ENCODE measurements around the gene LPCAT1. TPM values are rescaled to one million over a fixed set of nuclear protein-coding genes. Genes with fewer than 3 reads are reported as not detected.

Gene LPCAT1
- total RNA-seq, 1 donor from 2014 or later, result 41.9 TPM

GRCh38 chr5:1543398-1544293, 19.9 kb upstream of the LPCAT1 start:
- no peak for TF ChIP-seq EZH2 (IDR thresholded peaks at IDR 0.05; ENCODE audit: insufficient read depth, low read length)
- TF ChIP-seq CTCF (IDR thresholded peaks at IDR 0.05; ENCODE audit: insufficient read depth, low read depth, low read length), result no peak
- no peaks in the 10 kb centered on the region for H3K4me1 Mint-ChIP-seq (ENCODE audit: low read depth, unreplicated experiment)
- no peak overlapping the region for H3K4me3 Mint-ChIP-seq (ENCODE audit: unreplicated experiment)
- peaks cover 5% of the 10 kb centered on the region for H3K36me3 Mint-ChIP-seq (ENCODE audit: low read depth, unreplicated experiment)
- FAIRE-seq, result no peak
- H3K9me3 Mint-ChIP-seq (ENCODE audit: unreplicated experiment), result peaks cover 5% of the 10 kb centered on the region
- no peak for DNase-seq (ENCODE audit: low read depth)
- Histone ChIP-seq H3K4me1 (ENCODE audit: insufficient read depth, low read length) (no peaks in the 10 kb centered on the region), H4K20me1 (ENCODE audit: insufficient read depth, low read length) (peaks cover 10% of the 10 kb centered on the region), H3K9me3 (ENCODE audit: insufficient read depth, low read depth, low read length) (peaks cover 3% of the 10 kb centered on the region), H2AFZ (ENCODE audit: low read depth, low read length) (no peak overlapping the region), H3K4me2 (ENCODE audit: low read length) (no peak overlapping the region), H3K9ac (ENCODE audit: low read length) (no peak overlapping the region), H3K27ac (ENCODE audit: low read depth, low read length) (no peak overlapping the region), H3K4me3 (ENCODE audit: insufficient read depth, low read depth, low read length) (no peak overlapping the region), H3K27me3 (ENCODE audit: insufficient read depth, low read length) (peaks cover 11% of the 10 kb centered on the region), H3K79me2 (ENCODE audit: insufficient read depth, low read length) (no peaks in the 10 kb centered on the region), H3K36me3 (ENCODE audit: insufficient read depth, low read length) (no peaks in the 10 kb centered on the region)
- H3K27ac Mint-ChIP-seq (ENCODE audit: unreplicated experiment), result no peak overlapping the region
- H3K27me3 Mint-ChIP-seq (ENCODE audit: low read depth, unreplicated experiment), result peaks cover 52% of the 10 kb centered on the region

GRCh38 chr5:1542781-1543180, 19.0 kb upstream of the LPCAT1 start:
- Histone ChIP-seq H3K4me1 (ENCODE audit: insufficient read depth, low read length) (no peaks in the 10 kb centered on the region), H3K27me3 (ENCODE audit: insufficient read depth, low read length) (peaks cover 11% of the 10 kb centered on the region), H4K20me1 (ENCODE audit: insufficient read depth, low read length) (peaks cover 10% of the 10 kb centered on the region), H3K9me3 (ENCODE audit: insufficient read depth, low read depth, low read length) (peaks cover 3% of the 10 kb centered on the region), H2AFZ (ENCODE audit: low read depth, low read length) (no peak overlapping the region), H3K4me2 (ENCODE audit: low read length) (no peak overlapping the region), H3K36me3 (ENCODE audit: insufficient read depth, low read length) (no peaks in the 10 kb centered on the region), H3K79me2 (ENCODE audit: insufficient read depth, low read length) (no peaks in the 10 kb centered on the region), H3K27ac (ENCODE audit: low read depth, low read length) (no peak overlapping the region), H3K9ac (ENCODE audit: low read length) (no peak overlapping the region), H3K4me3 (ENCODE audit: insufficient read depth, low read depth, low read length) (no peak overlapping the region)
- no peak for TF ChIP-seq EZH2 (IDR thresholded peaks at IDR 0.05; ENCODE audit: insufficient read depth, low read length)
- TF ChIP-seq CTCF (IDR thresholded peaks at IDR 0.05; ENCODE audit: insufficient read depth, low read depth, low read length), result no peak
- DNase-seq (ENCODE audit: low read depth) (peak; percentile 64), FAIRE-seq (no peak)
- peaks cover 5% of the 10 kb centered on the region for H3K9me3 Mint-ChIP-seq (ENCODE audit: unreplicated experiment)
- no peak overlapping the region for H3K27ac Mint-ChIP-seq (ENCODE audit: unreplicated experiment)
- H3K4me3 Mint-ChIP-seq (ENCODE audit: unreplicated experiment), result no peak overlapping the region
- peaks cover 5% of the 10 kb centered on the region for H3K36me3 Mint-ChIP-seq (ENCODE audit: low read depth, unreplicated experiment)
- peaks cover 50% of the 10 kb centered on the region for H3K27me3 Mint-ChIP-seq (ENCODE audit: low read depth, unreplicated experiment)
- H3K4me1 Mint-ChIP-seq (ENCODE audit: low read depth, unreplicated experiment), result no peaks in the 10 kb centered on the region
